WTC11 (cell line): Measurements from ENCODE around the gene RFNG.

Experiments used
- ESRRA ChIP-seq: sonication (generic); formaldehyde crosslinking; IDR thresholded peaks from 2 replicates; pipeline ENCODE4 v1.8.1; 2022; ENCODE audit warnings: mild to moderate bottlenecking, missing genetic modification reagents, borderline replicate concordance
- ZBTB21 ChIP-seq: sonication (generic); formaldehyde crosslinking; IDR thresholded peaks from 2 replicates; pipeline ENCODE4 v1.8.1; 2023; ENCODE audit warnings: mild to moderate bottlenecking, missing genetic modification reagents, borderline replicate concordance
- ZNF121 ChIP-seq: sonication (generic); formaldehyde crosslinking; IDR thresholded peaks from 2 replicates; pipeline ENCODE4 v1.8.0; 2023; ENCODE audit warnings: missing genetic modification reagents

- TF ChIP-seq ZBTB21 (CRISPR knock-in tag) (no peak), ZNF121 (CRISPR knock-in tag) (no peak), ESRRA (CRISPR knock-in tag) (no peak)
Observed at GRCh38 chr17:82063424-82064415, 12.1 kb upstream of the RFNG start.
